Measurements from ENCODE around the gene IRX6.

IRX6 gene

DNA sequence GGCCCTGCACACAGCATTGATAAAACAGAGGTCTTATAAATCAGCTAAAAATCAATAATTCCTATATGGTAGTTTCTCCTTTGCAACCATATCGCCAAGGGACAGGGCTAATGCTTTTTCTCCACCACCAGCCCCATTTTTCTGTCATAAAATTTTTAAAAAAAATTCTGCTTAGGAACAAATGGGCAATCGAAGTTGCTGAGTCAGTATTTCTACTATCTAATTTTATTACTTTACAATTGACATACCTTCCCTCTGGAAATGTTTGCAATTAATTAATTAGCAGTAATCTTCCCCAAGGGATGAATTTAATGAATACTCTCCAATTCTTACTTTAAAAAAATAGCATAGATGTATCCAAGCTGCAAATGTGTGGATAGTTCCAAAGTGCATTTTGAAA is 1.7 kb upstream of the IRX6 start:
- in situ Hi-C loops (cut with MboI; ENCODE audit: low sequenced_read_pairs), result no loop called here

GRCh38 chr16:55324285-55325079 is 479 bp downstream of the IRX6 start:
- in situ Hi-C loops (cut with MboI; ENCODE audit: low sequenced_read_pairs), result no loop called here

- in situ Hi-C loops (cut with MboI; ENCODE audit: low sequenced_read_pairs), result no loop called here
Observed at GRCh38 chr16:55325080-55325447, 1.1 kb downstream of the IRX6 start.

- in situ Hi-C loops (cut with MboI; ENCODE audit: low sequenced_read_pairs), result no loop called here
Observed at GRCh38 chr16:55325458-55326109, 1.6 kb downstream of the IRX6 start.

DNA sequence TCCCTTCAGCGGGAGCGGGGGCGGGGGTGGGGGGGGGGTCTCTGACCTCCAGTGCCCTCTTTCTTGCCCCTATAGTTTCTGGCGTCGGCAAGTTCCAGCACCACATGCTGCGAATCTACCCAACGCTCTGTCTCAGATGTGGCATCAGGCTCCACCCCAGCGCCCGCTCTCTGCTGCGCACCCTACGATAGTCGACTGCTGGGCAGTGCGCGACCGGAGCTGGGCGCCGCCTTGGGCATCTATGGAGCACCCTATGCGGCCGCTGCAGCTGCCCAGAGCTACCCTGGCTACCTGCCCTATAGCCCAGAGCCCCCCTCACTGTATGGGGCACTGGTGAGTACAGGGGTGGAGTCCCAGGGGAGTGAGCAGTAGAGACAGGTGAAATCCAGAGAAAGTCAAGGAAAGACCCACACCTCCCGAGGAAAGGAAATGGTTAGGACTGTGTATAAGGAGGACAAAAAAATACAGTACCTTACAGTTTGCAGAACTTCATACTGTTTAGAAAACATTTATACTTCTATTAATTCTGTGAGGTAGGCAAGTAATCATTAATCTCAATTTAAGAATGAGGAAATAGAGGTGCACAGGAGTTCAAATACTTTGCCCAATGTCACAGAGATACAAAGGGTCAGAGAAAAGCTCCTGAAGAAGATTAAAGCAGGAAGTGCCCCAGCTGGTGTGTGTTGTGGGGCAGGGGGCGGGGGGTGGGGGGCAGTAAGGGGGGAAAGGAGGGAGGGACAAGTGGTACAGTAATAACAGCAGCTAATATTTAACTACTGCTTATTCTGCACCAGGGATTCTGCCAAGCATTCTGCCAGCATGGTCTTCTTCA is 2.5 kb downstream of the IRX6 start:
- in situ Hi-C loops (cut with MboI; ENCODE audit: low sequenced_read_pairs), result no loop called here

DNA sequence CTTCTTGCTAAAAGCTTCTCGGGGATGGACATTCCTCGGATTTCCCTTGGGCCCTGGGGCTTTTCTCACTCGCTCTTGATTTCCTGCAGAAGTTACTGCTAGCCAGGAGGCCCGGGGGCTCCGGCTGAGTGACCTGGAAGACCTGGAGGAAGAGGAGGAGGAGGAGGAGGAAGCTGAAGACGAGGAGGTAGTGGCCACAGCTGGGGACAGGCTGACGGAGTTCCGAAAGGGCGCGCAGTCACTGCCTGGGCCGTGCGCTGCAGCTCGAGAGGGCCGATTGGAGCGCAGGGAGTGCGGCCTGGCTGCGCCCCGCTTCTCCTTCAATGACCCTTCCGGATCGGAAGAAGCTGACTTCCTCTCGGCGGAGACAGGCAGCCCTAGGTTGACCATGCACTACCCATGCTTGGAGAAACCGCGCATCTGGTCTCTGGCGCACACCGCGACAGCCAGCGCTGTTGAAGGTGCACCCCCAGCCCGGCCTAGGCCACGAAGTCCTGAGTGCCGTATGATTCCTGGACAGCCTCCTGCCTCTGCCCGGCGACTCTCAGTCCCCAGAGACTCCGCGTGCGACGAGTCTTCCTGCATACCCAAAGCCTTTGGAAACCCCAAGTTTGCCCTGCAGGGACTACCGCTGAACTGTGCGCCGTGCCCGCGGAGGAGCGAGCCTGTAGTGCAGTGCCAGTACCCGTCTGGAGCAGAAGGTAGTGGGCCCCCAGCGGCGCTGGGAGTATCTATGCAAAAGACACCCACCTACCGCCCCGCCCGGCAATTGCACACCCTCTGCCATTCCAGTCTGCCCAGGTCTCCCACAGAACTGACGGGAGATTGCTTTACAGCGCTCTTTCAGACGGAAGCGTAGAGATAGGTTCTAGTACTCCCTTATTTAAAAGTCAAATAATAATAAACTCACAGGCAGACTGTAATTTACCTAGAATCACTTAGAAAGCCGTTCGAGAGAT is 4.9 kb downstream of the IRX6 start:
- in situ Hi-C loops (cut with MboI; ENCODE audit: low sequenced_read_pairs), result no loop called here

DNA sequence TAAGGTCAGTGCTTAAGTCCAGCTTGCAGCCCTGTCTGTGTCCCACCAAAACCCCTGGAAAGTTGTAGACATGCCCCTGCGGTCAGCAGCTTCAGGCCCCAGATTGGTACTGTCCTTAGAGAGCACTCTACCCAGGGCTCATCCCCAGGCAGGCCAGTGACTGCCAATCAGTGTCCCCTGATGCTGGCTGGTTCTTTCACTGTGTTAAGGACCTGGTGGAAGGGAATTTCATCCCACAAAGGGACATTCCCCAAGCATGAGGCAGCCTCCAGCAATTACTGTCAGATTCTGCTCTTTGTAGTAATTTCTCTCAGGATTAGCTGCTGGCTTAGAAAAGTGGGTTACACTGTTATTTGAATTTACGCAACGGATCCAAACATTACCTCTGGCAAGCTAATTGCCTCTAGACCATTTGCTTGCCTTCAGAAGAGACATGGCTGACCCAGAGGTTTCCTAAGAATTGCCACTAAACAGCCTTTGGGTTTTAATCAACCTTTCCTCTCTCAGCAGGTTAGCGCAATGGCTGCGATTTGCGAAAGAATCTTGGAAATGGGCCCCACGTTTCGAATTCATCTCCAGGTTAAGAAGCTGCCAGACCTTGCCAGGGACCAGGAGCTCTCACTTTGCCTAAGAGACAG is 5.9 kb downstream of the IRX6 start:
- in situ Hi-C loops (cut with MboI; ENCODE audit: low sequenced_read_pairs), result no loop called here

GRCh38 chr16:55330781-55331647 is 7.0 kb downstream of the IRX6 start:
- in situ Hi-C loops (cut with MboI; ENCODE audit: low sequenced_read_pairs), result no loop called here

DNA sequence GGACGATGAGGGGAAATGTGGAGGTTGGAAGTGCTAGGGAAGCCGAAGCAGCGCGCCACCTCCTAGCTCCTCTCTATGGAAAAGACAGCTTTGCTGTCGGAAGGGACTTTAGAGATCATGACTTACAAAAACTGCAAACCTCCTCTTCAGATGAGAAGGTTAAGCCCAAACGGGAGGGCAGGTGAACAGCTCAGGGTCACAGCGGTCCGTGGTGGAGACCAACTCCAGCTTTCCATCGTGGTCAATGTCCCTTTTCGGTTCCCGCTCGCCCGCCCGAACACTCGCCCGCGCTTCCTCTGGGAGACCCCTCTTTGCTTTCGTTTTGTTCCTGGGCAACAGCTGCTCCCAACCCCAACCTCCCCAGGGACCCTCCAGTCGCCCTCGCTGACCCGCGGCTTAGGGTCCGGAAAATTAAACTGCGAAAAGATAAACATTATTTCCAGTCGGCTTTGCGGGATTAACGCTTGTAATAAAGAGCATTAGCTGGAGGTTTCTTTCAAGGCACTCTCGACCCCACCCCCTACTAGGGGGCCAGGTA is 7.7 kb downstream of the IRX6 start:
- in situ Hi-C loops (cut with MboI; ENCODE audit: low sequenced_read_pairs), result no loop called here

DNA sequence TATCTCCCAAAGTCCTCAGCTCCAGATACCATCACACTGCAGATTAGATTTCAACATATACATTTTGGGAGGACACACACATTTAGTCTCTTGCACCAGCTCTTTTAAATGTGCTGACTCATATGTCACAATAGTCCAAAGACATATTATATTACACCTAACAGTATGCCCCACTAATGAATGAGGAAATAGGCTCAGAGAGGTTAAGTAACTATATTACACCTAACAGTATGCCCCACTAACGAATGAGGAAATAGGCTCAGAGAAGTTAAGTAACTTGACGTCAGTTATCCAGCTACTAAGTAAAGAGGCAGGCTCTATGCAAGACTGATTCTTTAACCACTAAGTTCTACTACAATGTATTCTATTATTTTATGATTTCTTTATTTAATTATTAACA is 9.7 kb downstream of the IRX6 start:
- in situ Hi-C loops (cut with MboI; ENCODE audit: low sequenced_read_pairs), result no loop called here

DNA sequence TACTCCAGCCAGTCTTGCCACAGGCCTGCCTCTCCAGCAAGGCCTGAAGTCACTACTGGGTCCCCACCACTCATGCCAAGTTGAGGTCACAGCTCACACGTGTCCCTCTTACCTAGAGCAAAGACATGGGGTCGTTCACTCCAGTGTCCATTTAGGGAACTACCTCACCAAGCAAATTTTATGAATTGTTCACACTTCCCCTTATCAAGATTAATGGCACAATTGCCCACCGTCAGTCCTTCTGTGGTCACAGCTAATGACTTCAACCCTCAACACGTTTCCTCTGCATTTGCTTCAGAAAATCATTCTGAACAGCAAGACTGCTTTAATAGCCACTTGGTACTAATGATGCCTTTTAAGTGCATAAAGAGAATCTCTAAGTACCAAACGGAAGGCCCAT is 14.6 kb downstream of the IRX6 start:
- in situ Hi-C loops (cut with MboI; ENCODE audit: low sequenced_read_pairs), result no loop called here

GRCh38 chr16:55340445-55340844 is 16.4 kb downstream of the IRX6 start:
- in situ Hi-C loops (cut with MboI; ENCODE audit: low sequenced_read_pairs), result no loop called here

DNA sequence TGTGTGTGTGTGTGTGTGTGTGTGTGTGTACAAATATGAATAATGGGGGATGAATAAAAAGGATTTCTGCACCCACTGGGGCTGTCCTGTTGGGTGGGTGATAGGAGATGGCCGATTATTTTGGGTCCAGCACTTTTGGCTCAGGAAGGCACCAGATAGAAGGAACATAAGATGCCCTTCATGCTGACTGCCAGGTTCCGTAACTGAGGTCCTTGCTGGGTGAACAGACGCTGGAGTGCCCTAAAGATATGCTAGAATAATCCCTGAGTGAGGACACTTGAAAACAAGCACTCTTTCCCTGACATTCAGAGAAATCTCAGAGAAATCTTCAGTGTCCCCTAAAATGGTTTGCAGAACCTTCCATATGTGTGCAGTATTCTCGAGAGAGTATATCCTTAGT is 17.7 kb downstream of the IRX6 start:
- in situ Hi-C loops (cut with MboI; ENCODE audit: low sequenced_read_pairs), result no loop called here

DNA sequence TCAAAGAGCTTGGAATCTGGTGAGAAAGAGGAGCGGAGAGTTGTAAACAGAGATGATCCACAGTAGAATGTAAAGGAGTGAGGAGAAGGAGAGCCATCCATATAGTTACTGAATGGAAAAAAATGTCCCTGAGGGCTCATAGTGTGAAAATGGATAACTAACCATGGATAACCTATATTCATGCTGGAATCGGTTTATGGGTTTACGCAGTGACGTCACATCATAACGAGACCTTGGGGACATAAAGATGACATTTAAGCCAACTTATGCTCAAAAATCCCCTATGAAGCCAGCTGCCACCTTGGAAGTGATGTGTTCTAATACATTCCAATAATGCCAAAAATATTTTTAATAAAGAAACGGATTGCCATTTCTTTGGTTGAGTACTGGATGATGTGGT is 22.5 kb downstream of the IRX6 start:
- in situ Hi-C loops (cut with MboI; ENCODE audit: low sequenced_read_pairs), result no loop called here

DNA sequence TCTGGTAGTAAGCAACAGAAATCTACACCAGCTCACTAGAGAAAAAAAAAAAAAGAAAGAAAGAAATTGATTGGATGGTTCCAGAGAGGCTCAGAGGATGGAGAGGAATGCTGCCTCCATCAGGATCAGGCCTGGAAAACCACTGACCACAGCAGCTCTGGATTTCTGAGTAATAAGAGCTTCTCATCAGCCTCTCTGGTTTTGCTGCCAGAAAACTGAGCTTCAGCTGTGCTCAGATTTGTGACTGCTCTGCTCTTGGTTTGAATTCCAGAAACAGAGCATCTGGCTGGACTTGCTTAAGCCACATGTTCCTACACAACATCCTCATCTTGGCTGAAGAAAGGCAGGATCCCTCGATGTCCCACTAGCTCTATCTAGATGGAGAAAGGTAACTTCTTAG is 25.9 kb downstream of the IRX6 start:
- in situ Hi-C loops (cut with MboI; ENCODE audit: low sequenced_read_pairs), result no loop called here

GRCh38 chr16:55350984-55351383 is 27.0 kb downstream of the IRX6 start:
- in situ Hi-C loops (cut with MboI; ENCODE audit: low sequenced_read_pairs), result no loop called here

DNA sequence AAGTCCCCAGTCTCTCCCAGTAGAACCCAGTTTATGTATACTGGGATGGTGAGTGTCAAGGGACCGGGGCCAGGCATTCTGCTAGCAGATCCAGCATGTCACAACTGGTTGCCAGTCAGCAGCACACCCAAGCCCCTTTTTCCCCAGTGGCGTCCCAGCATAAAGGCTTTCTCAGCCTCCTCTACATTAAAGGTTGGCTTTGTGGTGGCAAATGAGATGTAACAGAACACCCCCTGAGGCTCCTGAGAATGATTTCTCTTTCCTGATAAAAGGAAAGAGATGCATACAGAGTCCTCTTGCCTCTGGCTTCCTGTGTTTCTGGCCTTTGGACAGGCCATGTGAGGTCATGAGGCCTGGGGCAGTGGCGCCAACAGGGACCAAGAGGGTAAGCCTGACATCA is 27.9 kb downstream of the IRX6 start:
- in situ Hi-C loops (cut with MboI; ENCODE audit: low sequenced_read_pairs), result no loop called here

GRCh38 chr16:55357241-55357640 is 33.2 kb downstream of the IRX6 start:
- in situ Hi-C loops (cut with MboI; ENCODE audit: low sequenced_read_pairs), result no loop called here

- in situ Hi-C loops (cut with MboI; ENCODE audit: low sequenced_read_pairs), result no loop called here
Observed at GRCh38 chr16:55359946-55360345, 35.9 kb downstream of the IRX6 start.

Measured in hTERT RPE-1 (cell line).